HEK293 (cell line): ENCODE data around the gene CDCA7.

Experiments
- CTCF ChIA-PET: fragments of 350-600 bp; formaldehyde crosslinking; extraction: SDS; loops from one replicate; lab custom pipeline; 2021; ENCODE audit warnings: antibody characterized with exemption; lab: Yijun Ruan, JAX
- POLR2A ChIA-PET: fragments of 300-600 bp; formaldehyde crosslinking; extraction: SDS; loops from one replicate; lab custom pipeline; 2020; ENCODE audit warnings: antibody characterized with exemption, inconsistent platforms; lab: Yijun Ruan, JAX
- H3K27ac ChIP-seq: fragments of 200-500 bp; sonication (Bioruptor generic); 2 replicates; pipeline ENCODE4 v1.5.1; 2014; ENCODE audit warnings: low read depth, low read length, control low read depth, inconsistent platforms; ENCODE audit errors: extremely low read depth
- H3K36me3 ChIP-seq, 2 experiments: fragments of 200-500 bp in 1 of 2; sonication (Bioruptor generic) in 1 of 2; 1 replicate in 1 of 2; 2 replicates in 1 of 2; pipeline ENCODE4 v1.5.1; 2014 to 2017; ENCODE audit warnings: inconsistent platforms in 2 of 2, low read length in 2 of 2; ENCODE audit not compliant: control insufficient read depth in 2 of 2, insufficient read depth in 1 of 2
- H3K4me1 ChIP-seq: fragments of 200-500 bp; sonication (Bioruptor generic); 2 replicates; pipeline ENCODE4 v1.5.1; 2014; ENCODE audit warnings: mild to moderate bottlenecking, low read length, inconsistent platforms; ENCODE audit not compliant: control insufficient read depth, insufficient read depth
- H3K4me3 ChIP-seq: 2 replicates; pipeline ENCODE4 v1.5.1; 2011; ENCODE audit warnings: low read depth, mild to moderate bottlenecking, control low read depth, low read length, moderate library complexity
- H3K9me3 ChIP-seq: fragments of 200-500 bp; sonication (Bioruptor generic); 2 replicates; pipeline ENCODE4 v1.5.1; 2014; ENCODE audit warnings: low read depth, low read length, inconsistent platforms; ENCODE audit not compliant: control insufficient read depth, insufficient read depth
- CTCF ChIP-seq: fragments of 450-650 bp; formaldehyde crosslinking; IDR thresholded peaks from 2 replicates; pipeline ENCODE4 v1.5.1; 2016; ENCODE audit warnings: missing biosample characterization, missing genetic modification characterization
- KLF9 ChIP-seq: fragments of 450-650 bp; formaldehyde crosslinking; IDR thresholded peaks from 2 replicates; pipeline ENCODE4 v1.5.1; 2016; ENCODE audit warnings: missing biosample characterization, missing genetic modification characterization, low read depth
- MEIS1 ChIP-seq: sonication (generic); formaldehyde crosslinking; IDR thresholded peaks from 2 replicates; pipeline ENCODE4 v1.8.1; 2022; ENCODE audit warnings: missing genetic modification reagents, mild to moderate bottlenecking, borderline replicate concordance
- REPIN1 ChIP-seq: fragments of 450-650 bp; formaldehyde crosslinking; IDR thresholded peaks from 2 replicates; pipeline ENCODE4 v1.5.1; 2017; ENCODE audit warnings: missing biosample characterization, missing genetic modification characterization, low read depth
- SCRT1 ChIP-seq: fragments of 450-650 bp; formaldehyde crosslinking; IDR thresholded peaks from 2 replicates; pipeline ENCODE4 v1.5.1; 2016; ENCODE audit warnings: missing biosample characterization, missing genetic modification characterization, borderline replicate concordance
- ZNF146 ChIP-seq: fragments of 450-650 bp; formaldehyde crosslinking; IDR thresholded peaks from 2 replicates; pipeline ENCODE4 v1.5.1; 2016; ENCODE audit warnings: missing biosample characterization, missing genetic modification characterization
- ZNF174 ChIP-seq: fragments of 450-650 bp; formaldehyde crosslinking; IDR thresholded peaks from 2 replicates; pipeline ENCODE4 v1.5.0; 2017; ENCODE audit warnings: missing biosample characterization, mild to moderate bottlenecking, missing genetic modification characterization
- ZNF184 ChIP-seq: fragments of 450-650 bp; IDR thresholded peaks from 2 replicates; pipeline ENCODE4 v1.5.1; 2018; ENCODE audit warnings: missing biosample characterization, mild to moderate bottlenecking, missing genetic modification characterization
- ZNF211 ChIP-seq: fragments of 450-650 bp; formaldehyde crosslinking; IDR thresholded peaks from 2 replicates; pipeline ENCODE4 v1.5.1; 2016; ENCODE audit warnings: low read depth, missing biosample characterization, missing genetic modification characterization
- ZNF221 ChIP-seq: fragments of 450-650 bp; formaldehyde crosslinking; IDR thresholded peaks from 2 replicates; pipeline ENCODE4 v1.5.1; 2017; ENCODE audit warnings: missing biosample characterization, missing genetic modification characterization, borderline replicate concordance
- ZNF37A ChIP-seq: fragments of 450-650 bp; IDR thresholded peaks from 2 replicates; pipeline ENCODE4 v1.5.1; 2018; ENCODE audit warnings: missing biosample characterization, missing genetic modification characterization
- ZNF560 ChIP-seq: fragments of 450-650 bp; formaldehyde crosslinking; IDR thresholded peaks from 2 replicates; pipeline ENCODE4 v1.5.1; 2017; ENCODE audit warnings: missing biosample characterization, missing genetic modification characterization, borderline replicate concordance
- ZNF585B ChIP-seq: fragments of 450-650 bp; formaldehyde crosslinking; IDR thresholded peaks from 2 replicates; pipeline ENCODE4 v1.5.1; 2016; ENCODE audit warnings: missing biosample characterization, missing genetic modification characterization
- ZNF600 ChIP-seq: fragments of 450-650 bp; formaldehyde crosslinking; IDR thresholded peaks from 2 replicates; pipeline ENCODE4 v1.5.1; 2016; ENCODE audit warnings: missing biosample characterization, missing genetic modification characterization
- ZNF624 ChIP-seq: fragments of 450-650 bp; formaldehyde crosslinking; IDR thresholded peaks from 2 replicates; pipeline ENCODE4 v1.5.1; 2017; ENCODE audit warnings: missing biosample characterization, missing genetic modification characterization
- ZNF792 ChIP-seq: fragments of 450-650 bp; formaldehyde crosslinking; IDR thresholded peaks from 2 replicates; pipeline ENCODE4 v1.5.1; 2016; ENCODE audit warnings: missing biosample characterization, missing genetic modification characterization
- TF ChIP-seq, protein P1 (sequence below): fragments of 450-650 bp; formaldehyde crosslinking; IDR thresholded peaks from 2 replicates; pipeline ENCODE4 v1.5.1; 2016; ENCODE audit warnings: missing biosample characterization, missing genetic modification characterization
- TF ChIP-seq, protein P2 (sequence below): fragments of 450-650 bp; formaldehyde crosslinking; IDR thresholded peaks from 2 replicates; pipeline ENCODE4 v1.5.1; 2016; ENCODE audit warnings: missing biosample characterization, missing genetic modification characterization
- TF ChIP-seq, protein P3 (sequence below): fragments of 450-650 bp; formaldehyde crosslinking; IDR thresholded peaks from 2 replicates; pipeline ENCODE4 v1.5.1; 2017; ENCODE audit warnings: missing biosample characterization, missing genetic modification characterization
- TF ChIP-seq, protein P4 (sequence below): fragments of 450-650 bp; formaldehyde crosslinking; IDR thresholded peaks from 2 replicates; pipeline ENCODE4 v1.5.1; 2017; ENCODE audit warnings: missing biosample characterization, missing genetic modification characterization
- TF ChIP-seq, protein P5 (sequence below): fragments of 450-650 bp; formaldehyde crosslinking; IDR thresholded peaks from 2 replicates; pipeline ENCODE4 v1.5.1; 2016; ENCODE audit warnings: missing biosample characterization, missing genetic modification characterization
- TF ChIP-seq, protein P6 (sequence below): fragments of 450-650 bp; formaldehyde crosslinking; IDR thresholded peaks from 2 replicates; pipeline ENCODE4 v1.5.1; 2016; ENCODE audit warnings: missing biosample characterization, missing genetic modification characterization, borderline replicate concordance

Gene CDCA7

DNA sequence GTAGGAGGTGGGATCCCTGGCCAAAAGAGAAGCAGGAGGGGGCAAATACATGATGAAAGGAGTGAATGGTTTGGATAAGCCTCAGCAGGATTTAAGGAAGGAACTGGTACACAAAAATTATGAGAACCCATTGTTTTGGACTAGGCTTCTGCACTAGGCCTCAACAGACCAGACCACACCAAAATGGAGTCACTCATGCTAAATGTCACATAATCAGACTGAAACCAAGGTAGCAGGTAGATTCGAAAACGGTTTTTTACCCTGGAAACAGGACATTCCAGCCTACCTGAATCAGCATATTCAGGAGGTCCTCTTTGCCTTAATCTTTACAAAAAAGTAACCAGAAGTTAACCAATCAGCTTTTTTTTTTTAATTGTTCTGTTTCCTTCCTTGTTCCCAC is 49.4 kb upstream of the CDCA7 start:
- TF ChIP-seq KLF9 (tag by site-specific recombination) (no peak), ZNF211 (tag by site-specific recombination) (no peak), ZNF560 (tag by site-specific recombination) (no peak), ZNF37A (no peak), ZNF624 (tag by site-specific recombination) (no peak), ZNF174 (tag by site-specific recombination) (no peak), ZNF792 (tag by site-specific recombination) (no peak), CTCF (tag by site-specific recombination) (no peak), MEIS1 (no peak), ZNF146 (tag by site-specific recombination) (no peak), ZNF600 (tag by site-specific recombination) (no peak), SCRT1 (tag by site-specific recombination) (no peak)
- TF ChIP-seq, protein P1, sequence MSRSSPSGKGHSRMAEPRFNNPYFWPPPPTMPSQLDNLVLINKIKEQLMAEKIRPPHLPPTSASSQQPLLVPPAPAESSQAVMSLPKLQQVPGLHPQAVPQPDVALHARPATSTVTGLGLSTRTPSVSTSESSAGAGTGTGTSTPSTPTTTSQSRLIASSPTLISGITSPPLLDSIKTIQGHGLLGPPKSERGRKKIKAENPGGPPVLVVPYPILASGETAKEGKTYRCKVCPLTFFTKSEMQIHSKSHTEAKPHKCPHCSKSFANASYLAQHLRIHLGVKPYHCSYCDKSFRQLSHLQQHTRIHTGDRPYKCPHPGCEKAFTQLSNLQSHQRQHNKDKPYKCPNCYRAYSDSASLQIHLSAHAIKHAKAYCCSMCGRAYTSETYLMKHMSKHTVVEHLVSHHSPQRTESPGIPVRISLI, result no peak
- no peak overlapping the region for H3K4me3 ChIP-seq
- CTCF ChIA-PET, result interaction anchor here (1.2 kb wide), 1 partner anchor 17 kb away, joined by 3 read pairs; no protein-coding TSS in a partner anchor
- no peak overlapping the region for H3K27ac ChIP-seq
- POLR2A ChIA-PET, result no interaction called here
- H3K4me1 ChIP-seq, result no peaks in the 10 kb centered on the region
- no peaks in the 10 kb centered on the region for H3K36me3 ChIP-seq
- no peaks in the 10 kb centered on the region for H3K9me3 ChIP-seq

GRCh38 chr2:173307293-173307692 is 47.4 kb upstream of the CDCA7 start:
- Histone ChIP-seq H3K9me3 (no peaks in the 10 kb centered on the region), H3K4me1 (no peaks in the 10 kb centered on the region), H3K36me3 (no peaks in the 10 kb centered on the region), H3K4me3 (no peak overlapping the region), H3K27ac (no peak overlapping the region)
- ChIA-PET POLR2A (no interaction called here), CTCF (no interaction called here)
- TF ChIP-seq, protein P2, sequence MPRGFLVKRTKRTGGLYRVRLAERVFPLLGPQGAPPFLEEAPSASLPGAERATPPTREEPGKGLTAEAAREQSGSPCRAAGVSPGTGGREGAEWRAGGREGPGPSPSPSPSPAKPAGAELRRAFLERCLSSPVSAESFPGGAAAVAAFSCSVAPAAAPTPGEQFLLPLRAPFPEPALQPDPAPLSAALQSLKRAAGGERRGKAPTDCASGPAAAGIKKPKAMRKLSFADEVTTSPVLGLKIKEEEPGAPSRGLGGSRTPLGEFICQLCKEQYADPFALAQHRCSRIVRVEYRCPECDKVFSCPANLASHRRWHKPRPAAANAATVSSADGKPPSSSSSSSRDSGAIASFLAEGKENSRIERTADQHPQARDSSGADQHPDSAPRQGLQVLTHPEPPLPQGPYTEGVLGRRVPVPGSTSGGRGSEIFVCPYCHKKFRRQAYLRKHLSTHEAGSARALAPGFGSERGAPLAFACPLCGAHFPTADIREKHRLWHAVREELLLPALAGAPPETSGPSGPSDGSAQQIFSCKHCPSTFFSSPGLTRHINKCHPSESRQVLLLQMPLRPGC, result no peak
- TF ChIP-seq, protein P3, sequence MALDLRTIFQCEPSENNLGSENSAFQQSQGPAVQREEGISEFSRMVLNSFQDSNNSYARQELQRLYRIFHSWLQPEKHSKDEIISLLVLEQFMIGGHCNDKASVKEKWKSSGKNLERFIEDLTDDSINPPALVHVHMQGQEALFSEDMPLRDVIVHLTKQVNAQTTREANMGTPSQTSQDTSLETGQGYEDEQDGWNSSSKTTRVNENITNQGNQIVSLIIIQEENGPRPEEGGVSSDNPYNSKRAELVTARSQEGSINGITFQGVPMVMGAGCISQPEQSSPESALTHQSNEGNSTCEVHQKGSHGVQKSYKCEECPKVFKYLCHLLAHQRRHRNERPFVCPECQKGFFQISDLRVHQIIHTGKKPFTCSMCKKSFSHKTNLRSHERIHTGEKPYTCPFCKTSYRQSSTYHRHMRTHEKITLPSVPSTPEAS, result no peak
- no peak for TF ChIP-seq ZNF585B (tag by site-specific recombination)
- TF ChIP-seq, protein P4, sequence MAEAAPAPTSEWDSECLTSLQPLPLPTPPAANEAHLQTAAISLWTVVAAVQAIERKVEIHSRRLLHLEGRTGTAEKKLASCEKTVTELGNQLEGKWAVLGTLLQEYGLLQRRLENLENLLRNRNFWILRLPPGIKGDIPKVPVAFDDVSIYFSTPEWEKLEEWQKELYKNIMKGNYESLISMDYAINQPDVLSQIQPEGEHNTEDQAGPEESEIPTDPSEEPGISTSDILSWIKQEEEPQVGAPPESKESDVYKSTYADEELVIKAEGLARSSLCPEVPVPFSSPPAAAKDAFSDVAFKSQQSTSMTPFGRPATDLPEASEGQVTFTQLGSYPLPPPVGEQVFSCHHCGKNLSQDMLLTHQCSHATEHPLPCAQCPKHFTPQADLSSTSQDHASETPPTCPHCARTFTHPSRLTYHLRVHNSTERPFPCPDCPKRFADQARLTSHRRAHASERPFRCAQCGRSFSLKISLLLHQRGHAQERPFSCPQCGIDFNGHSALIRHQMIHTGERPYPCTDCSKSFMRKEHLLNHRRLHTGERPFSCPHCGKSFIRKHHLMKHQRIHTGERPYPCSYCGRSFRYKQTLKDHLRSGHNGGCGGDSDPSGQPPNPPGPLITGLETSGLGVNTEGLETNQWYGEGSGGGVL (tag by site-specific recombination), result no peak
- TF ChIP-seq, protein P5, sequence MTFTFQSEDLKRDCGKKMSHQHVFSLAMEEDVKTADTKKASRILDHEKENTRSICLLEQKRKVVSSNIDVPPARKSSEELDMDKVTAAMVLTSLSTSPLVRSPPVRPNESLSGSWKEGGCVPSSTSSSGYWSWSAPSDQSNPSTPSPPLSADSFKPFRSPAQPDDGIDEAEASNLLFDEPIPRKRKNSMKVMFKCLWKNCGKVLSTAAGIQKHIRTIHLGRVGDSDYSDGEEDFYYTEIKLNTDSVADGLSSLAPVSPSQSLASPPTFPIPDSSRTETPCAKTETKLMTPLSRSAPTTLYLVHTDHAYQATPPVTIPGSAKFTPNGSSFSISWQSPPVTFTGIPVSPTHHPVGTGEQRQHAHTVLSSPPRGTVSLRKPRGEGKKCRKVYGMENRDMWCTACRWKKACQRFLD (tag by site-specific recombination), result no peak
- no peak for TF ChIP-seq ZNF184 (tag by site-specific recombination)
- TF ChIP-seq, protein P6, sequence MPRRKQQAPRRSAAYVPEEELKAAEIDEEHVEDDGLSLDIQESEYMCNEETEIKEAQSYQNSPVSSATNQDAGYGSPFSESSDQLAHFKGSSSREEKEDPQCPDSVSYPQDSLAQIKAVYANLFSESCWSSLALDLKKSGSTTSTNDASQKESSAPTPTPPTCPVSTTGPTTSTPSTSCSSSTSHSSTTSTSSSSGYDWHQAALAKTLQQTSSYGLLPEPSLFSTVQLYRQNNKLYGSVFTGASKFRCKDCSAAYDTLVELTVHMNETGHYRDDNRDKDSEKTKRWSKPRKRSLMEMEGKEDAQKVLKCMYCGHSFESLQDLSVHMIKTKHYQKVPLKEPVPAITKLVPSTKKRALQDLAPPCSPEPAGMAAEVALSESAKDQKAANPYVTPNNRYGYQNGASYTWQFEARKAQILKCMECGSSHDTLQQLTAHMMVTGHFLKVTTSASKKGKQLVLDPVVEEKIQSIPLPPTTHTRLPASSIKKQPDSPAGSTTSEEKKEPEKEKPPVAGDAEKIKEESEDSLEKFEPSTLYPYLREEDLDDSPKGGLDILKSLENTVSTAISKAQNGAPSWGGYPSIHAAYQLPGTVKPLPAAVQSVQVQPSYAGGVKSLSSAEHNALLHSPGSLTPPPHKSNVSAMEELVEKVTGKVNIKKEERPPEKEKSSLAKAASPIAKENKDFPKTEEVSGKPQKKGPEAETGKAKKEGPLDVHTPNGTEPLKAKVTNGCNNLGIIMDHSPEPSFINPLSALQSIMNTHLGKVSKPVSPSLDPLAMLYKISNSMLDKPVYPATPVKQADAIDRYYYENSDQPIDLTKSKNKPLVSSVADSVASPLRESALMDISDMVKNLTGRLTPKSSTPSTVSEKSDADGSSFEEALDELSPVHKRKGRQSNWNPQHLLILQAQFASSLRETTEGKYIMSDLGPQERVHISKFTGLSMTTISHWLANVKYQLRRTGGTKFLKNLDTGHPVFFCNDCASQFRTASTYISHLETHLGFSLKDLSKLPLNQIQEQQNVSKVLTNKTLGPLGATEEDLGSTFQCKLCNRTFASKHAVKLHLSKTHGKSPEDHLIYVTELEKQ (tag by site-specific recombination), result no peak
- TF ChIP-seq REPIN1 (tag by site-specific recombination), result no peak
- TF ChIP-seq ZNF221, result no peak
- TF ChIP-seq, protein P1, result no peak
